Peyer's patch (tissue), 4 donors: Measurements from ENCODE around the gene DNAH17.

Experiments used
- CTCF ChIP-seq, 6 experiments: fragments of 450-650 bp in 4 of 6; fragments of 200-600 bp in 2 of 6; sonication (generic) in 1 of 6; IDR thresholded peaks; one replicate each; pipeline ENCODE4 v1.5.1; 2017 to 2019; ENCODE audit warnings: antibody characterized with exemption in 6 of 6, mild to moderate bottlenecking in 3 of 6, moderate library complexity in 1 of 6
- POLR2A ChIP-seq, 2 donors: fragments of 450-650 bp; IDR thresholded peaks; one replicate each; pipeline ENCODE4 v1.5.1; 2017; ENCODE audit warnings: antibody characterized with exemption in 2 of 2, mild to moderate bottlenecking in 2 of 2, moderate library complexity in 2 of 2

- TF ChIP-seq CTCF (IDR thresholded peaks at IDR 0.05) (no peak), POLR2A (IDR thresholded peaks at IDR 0.05) (no peak)
These were observed 19.9 kb upstream of the DNAH17 start for GRCh38 chr17:78596871-78597764.
